HG03439 (cell line): ENCODE results near the gene PRDM16.

Experiments
- ATAC-seq: cut with Tn5 transposase; IDR thresholded peaks from one replicate; pipeline ENCODE4 v1.9.1; 2021; ENCODE audit warnings: mild to moderate bottlenecking, moderate library complexity; ENCODE audit not compliant: unreplicated experiment

The PRDM16 gene

GRCh38 chr1:3418600-3418999 lies 349.6 kb downstream of the PRDM16 start:
- no peak for ATAC-seq

DNA sequence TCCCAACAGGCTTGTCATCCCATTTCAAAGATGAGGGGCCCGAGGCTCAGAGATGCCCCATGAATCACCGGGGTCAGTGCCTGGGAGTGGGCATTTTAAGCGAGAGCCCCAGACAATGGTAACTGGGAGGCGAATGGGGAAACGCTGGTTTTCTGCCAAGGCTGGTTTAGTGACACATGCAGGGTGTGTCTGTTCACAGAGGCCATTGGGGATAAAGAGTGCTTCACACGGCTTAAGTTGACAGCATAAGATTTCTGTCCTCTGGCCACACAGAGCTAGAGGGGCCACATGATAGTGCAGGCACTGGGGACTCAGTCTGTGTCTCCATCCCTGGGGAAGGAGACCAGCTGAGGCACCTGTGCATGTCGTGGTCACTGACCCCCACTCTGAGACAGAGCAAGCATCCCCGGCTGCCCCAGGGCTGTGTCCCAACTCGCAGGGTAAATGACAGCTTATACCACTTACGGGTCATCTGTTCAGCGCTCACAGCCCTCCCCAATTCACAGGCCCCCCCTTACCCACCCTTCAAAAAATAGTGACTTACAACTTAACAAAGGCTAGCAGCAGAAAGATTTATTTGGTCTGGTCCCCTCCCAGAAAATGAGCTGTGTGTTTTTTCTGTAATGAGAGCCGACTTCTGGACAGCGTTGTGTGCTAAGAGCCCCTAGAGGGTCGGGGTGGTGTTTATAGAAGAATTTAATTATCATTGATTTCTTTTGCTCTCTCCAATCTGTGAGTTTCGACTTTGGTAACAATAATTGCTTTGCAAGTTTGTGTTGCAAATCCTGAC lies 350.6 kb downstream of the PRDM16 start:
- no peak for ATAC-seq

DNA sequence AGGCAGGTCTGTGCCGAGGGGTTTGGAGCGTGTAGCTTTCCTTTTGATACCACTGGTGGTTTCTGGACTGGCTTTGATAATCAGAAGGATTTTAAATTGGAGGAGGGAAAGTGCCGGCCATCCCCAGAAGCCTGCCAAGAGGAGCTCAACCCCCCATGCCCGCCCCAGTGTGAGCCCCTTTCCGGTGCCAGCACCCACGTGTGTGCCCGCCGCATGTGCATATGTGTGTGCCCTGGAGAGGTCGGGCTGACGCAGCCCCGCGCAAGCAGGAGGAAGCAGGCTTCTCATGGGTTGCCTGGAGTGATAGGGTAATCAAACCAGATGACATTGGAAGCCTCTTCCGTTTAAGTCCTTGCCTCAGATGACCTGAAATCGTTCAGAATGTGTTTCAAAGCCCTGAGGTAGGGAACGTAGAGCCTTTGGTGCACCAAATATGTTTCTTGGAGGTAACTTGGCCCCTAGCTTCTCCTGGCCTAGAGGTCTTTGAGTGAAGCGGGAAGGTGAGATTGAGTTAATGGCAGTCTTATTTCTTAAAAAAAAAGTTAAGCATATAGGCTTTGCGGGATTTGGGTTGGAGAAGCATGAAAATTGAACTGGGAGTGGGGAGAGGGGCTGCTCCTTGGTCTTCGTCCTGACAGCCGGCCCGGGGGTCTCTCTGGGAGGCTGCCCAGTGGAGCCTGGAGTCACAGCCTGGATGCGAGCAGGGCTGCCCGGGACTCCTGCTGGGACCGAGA lies 351.4 kb downstream of the PRDM16 start:
- ATAC-seq: no peak

DNA sequence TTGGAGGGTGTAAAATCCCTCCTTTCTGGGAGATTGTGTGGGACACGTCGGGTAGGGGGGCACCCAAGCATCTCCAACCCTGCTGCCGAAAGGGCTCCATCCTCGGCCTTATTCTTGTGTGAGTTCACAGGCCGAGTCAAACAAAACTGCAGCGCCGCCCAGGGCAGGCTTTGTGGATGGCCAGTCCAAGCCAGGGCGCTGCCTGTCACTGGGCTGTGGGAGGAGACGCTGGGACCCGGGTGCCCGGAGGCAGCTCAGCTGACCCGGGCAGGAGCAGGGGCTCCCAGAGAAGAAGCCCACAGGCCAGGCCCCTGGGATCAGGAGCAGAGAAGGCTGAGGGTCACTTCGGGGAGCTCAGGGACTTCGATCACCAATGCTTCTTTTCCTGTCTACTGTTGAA lies 353.6 kb downstream of the PRDM16 start:
- ATAC-seq: no peak

DNA sequence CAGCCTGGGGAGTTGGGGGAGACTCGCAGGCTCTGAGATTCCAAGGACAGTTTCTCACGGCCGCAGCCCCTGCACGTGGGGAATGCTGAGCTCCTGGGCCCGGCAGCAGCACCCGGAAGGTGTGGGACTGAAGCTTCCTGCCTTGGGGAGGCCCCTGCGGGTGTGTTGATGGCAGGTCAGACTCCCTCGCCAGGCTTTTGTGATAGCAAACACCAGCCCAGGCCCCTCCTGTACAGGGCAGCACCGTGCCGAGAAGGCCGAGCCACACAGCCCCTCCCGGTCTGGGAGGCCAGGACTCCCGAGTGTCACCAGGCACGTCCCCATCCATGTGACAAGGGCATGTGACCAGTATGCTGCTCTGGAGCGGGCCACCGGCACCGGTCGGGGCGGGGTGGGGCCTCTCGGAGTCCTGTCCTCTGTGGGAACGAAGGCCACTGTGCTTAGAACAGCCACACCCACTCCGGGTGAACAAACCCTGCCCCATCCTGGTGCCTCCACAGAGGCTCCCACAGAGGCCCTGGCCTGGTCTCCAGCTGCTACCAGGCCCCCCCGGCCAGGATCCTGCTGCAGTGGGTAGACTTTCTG lies 354.3 kb downstream of the PRDM16 start:
- ATAC-seq: no peak

GRCh38 chr1:3423896-3424611 lies 355.1 kb downstream of the PRDM16 start:
- ATAC-seq: no peak

GRCh38 chr1:3425486-3426215 lies 356.6 kb downstream of the PRDM16 start:
- no peak for ATAC-seq

DNA sequence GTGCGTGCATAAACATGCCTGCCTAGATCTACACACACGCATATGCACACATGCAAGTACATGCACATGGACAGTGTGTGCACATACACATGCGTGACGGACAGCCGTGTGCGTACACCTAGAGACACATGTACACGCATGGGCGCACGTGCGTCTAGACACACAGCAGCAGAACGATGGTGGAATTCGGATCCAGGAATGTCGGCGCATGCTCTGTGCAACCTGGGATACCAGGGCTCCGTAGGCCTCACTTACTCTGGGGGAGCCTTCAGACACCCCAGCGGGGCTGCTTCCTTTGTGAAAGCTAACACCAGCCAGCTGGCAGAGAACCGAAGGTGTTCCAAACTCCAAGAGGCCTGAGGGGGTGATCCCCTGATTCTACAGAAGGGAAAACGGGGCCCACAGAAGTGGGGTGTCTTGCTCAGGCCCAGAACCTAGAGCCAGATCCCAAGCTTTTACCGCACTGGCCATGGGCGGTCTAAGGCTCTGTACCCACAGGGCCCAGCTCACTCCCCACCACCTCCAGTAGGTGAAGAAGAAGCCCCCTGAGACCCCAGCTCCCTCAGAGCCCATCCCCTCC lies 358.0 kb downstream of the PRDM16 start:
- no peak for ATAC-seq

DNA sequence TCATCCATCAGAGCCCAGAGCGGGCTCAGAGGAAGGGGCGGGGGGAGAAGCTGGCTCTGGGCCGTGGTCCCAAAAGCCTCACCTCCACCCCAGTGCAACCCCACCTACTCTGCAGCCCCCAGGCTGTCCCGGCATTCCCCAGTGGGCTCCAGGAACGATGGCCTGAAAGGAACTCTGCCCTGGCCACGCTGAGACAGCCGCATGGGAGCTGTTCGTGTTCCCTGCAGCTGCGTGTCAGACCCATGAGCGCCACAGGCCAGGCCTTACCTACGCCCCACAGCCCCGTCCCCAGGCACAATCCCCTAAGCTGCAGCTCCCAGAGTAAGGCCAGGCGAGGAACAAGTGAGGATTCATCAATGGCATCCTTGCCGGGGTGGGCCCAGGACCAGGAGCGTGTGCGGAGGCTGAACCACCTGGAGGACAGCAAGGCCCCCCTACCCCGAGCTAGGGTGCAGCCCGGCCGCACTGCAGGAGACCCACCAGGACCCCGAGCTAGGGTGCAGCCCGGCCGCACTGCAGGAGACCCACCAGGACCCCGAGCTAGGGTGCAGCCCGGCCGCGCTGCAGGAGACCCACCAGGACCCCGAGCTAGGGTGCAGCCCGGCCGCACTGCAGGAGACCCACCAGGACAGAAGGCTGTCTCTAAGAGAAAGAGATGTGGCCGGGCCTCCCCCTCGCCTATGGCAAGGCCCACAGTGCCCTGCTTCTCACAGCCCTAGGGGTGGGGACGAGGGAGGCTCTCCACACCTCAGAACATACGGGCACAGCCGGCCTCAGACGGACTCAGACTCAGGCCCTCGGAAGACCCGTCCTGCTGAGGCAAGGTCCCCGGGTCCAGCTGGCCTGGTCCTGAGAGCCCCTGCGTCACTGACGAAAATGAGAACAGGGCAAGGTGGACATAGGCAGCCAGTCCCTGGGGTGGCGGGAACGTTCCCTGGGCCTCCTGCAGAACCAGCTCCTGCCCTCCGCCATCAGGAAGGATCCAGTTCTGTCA lies 359.0 kb downstream of the PRDM16 start:
- no peak for ATAC-seq

GRCh38 chr1:3428899-3429298 lies 359.9 kb downstream of the PRDM16 start:
- no peak for ATAC-seq

DNA sequence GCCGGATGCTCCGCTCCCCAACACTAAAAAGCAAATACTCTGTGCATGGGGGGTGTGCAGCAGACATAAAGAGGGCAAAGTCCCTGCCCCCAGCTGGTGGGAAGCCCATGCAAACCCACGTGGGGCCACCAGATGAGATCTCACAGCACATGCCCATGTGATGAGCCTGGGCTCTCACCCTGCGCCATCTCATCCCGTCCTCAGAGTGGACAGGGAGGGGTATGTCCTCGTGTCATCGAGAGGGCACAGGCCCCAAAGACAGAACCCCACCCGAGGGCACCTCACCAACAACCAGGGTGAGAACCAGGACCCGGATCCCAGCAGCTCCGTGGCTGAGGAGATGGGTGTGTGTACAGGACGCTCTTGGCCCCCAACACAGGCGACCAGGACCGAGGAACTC lies 360.3 kb downstream of the PRDM16 start:
- ATAC-seq: no peak

DNA sequence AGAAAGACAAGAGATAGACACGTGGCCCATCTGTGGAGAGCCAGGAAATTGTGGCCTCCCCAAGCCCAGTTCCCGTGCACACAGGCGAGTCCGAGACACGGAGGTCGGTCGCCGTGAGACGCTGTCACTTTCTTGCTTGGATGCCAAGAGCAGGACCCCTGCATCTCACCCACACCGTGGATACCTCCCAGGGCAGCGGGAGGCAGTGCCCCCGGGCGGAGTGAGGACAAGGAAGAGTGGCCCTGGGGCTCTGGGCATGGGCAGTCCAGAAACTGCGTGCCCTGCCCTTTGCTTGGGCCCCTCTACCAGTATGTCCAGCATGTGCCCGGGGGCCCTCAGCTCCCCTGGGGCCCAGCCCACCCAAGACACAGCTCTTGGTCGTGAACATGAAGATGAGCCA lies 360.8 kb downstream of the PRDM16 start:
- no peak for ATAC-seq

GRCh38 chr1:3430406-3430805 lies 361.4 kb downstream of the PRDM16 start:
- no peak for ATAC-seq

- no peak for ATAC-seq
These were observed 361.8 kb downstream of the PRDM16 start for GRCh38 chr1:3430820-3431219.

DNA sequence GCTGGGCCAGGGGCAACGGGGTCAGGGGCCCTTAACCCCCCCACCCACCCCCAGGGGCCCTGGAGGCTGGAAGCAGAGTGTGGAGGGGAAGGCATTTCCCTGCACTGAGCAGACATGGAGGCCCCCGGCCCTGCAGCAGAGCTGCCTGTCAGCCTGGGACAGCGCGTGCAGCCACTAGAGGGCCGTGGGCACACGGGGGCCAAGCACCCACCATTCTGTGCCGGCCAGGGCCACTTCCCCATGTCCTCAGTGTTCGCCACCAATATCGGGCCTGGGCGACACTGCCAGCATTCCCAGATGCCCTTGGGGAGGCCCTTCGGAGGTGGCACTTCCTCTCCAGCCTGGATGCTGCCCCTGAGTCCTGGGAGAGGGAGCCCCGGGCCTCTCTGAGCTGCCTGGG lies 362.3 kb downstream of the PRDM16 start:
- ATAC-seq: no peak

DNA sequence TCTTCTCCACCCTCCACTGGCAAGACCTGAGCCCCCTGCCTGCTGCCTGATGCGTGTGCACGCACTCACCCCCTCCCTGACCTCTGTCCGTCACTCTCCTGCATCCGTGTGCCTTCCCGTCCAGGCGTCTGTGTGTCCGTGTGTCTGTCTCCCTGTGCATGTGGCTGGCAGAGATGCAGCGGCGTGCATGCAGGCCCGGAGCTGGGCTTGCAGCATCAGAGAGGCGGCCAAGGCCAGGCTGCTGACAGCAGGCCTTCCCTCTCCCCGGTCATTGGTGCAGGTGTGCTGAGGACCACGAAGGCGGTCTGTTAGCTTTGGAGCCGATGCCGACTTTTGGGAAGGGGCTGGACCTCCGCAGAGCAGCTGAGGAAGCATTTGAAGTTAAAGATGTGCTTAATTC lies 362.7 kb downstream of the PRDM16 start:
- no peak for ATAC-seq

DNA sequence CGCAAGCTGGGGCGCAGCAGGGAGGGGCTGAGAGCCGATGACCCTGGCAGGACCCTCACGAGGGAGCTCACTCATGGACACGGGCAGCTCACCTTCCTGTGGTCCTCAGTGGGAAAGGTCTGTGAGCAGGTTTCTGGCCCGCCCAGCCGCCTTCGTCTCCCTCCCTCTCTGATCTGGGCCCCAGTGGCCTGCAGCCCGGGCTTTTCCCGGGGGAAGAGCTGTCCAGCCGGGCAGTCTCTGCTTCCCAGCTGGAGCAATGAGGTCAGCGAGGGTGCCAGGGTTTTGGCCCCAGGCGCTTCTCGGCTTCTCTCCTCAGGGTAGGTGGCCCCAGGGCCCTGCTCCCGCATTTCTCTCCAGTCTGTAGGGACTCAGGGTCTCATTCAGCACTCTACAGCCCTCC lies 363.3 kb downstream of the PRDM16 start:
- no peak for ATAC-seq

GRCh38 chr1:3433076-3433475 lies 364.1 kb downstream of the PRDM16 start:
- no peak for ATAC-seq

DNA sequence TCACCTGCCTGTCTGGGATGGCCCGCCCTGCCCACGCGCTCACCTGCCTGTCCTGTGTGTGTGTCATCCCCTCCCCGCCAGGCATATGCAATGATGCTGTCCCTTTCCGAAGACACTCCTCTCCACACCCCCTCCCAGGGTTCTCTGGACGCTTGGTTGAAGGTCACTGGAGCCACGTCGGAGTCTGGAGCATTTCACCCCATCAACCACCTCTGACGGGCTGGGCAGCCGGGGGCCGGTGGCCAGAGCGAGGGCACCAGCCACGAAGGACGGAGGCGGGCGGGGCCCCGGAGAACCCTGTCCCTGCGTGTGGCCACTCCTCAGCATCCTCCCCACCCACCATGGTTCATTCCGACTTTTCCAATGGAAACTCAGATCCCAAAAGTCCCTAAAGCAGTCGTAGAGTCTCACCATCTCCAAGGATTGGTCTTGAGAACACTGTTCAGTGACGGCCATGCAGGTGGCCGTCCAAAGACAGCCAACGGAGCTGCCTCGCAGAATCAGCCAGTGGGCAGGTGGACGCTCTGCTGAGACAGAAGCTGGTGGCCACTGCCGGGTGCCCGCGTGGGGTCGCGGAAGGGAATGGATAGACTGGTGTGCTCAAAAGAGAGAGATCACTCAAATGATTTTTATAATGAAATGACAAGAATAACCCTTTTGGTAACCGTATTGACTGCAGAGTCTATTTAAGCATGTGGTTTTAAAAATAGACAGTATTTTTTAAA lies 364.8 kb downstream of the PRDM16 start:
- ATAC-seq: no peak
